ENCODE measurements around the gene NHLH1.

NHLH1 gene

DNA sequence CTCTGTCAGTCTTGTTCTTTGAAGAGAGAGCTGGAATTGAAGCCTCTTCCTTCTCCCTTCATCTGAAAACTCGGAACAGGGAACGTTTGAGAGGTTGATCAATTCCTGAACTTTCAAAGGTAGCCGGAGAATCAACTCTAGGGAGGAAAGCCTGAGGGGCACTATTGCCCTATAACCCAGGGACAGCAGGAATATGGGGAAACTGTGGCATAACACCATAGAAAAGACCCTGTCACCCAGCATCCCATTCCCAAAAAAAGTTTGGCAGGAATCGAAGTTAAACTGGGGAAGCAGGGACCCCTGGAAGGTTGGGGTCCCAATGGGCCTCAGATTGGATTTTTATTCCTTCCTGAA lies 5.1 kb upstream of the NHLH1 start:
- no peak for TF ChIP-seq CTCF (IDR thresholded peaks at IDR 0.05; ENCODE audit: borderline replicate concordance, control extremely low read depth, extremely low read depth, insufficient read depth, missing control alignments)
- in situ Hi-C loops (cut with MboI; ENCODE audit: low sequenced_read_pairs, unreplicated experiment): no loop called here
- no peak for DNase-seq (ENCODE audit: low spot score)

GRCh38 chr1:160362168-160362957 lies 4.5 kb upstream of the NHLH1 start:
- no peak for DNase-seq (ENCODE audit: low spot score)
- in situ Hi-C loops (cut with MboI; ENCODE audit: low sequenced_read_pairs, unreplicated experiment): no loop called here
- TF ChIP-seq CTCF (IDR thresholded peaks at IDR 0.05; ENCODE audit: borderline replicate concordance, control extremely low read depth, extremely low read depth, insufficient read depth, missing control alignments): no peak

GRCh38 chr1:160363010-160363409 lies 3.9 kb upstream of the NHLH1 start:
- no peak for DNase-seq (ENCODE audit: low spot score)

DNA sequence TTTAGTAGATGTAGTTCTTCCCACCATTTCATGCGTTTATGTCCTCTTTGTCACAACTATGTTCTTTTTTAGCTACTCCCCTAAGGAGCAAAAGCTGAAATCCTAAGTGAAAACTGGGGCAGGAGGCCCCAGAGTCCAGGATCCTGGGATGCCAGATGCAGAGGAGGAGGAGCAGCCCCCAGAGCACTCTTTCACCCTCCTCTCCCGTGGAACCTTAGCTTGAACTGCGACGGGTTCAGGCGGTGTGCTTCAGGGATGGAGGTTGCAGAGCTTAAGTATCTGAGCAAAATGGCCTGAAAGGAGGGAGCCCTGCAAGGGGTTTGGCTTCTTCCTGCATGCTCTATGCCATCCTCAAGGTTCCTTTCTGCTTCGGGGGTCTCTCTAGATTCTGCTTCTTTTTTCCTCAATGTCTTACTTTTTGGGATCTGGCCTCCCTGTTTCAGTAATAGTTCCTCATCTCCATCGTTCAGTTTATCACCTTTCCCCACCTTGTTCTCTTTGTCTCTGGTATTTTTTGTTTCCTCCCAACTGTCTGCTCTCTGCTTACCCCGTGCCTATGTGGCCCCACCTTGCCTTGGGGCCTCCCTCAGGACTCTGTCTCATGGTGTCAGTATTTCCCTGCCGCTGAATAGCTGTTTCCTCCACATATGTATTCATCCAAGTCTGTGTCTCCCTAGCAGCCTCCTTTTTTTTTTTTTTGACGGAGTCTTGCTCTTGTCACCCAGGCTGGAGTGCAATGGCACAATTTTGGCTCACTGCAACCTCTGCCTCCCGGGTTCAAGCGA lies 2.7 kb upstream of the NHLH1 start:
- DNase-seq (ENCODE audit: low spot score): no peak
- in situ Hi-C loops (cut with MboI; ENCODE audit: low sequenced_read_pairs, unreplicated experiment): no loop called here
- no peak for TF ChIP-seq CTCF (IDR thresholded peaks at IDR 0.05; ENCODE audit: borderline replicate concordance, control extremely low read depth, extremely low read depth, insufficient read depth, missing control alignments)

More at GRCh38 chr1:160363010-160363409, 3.9 kb upstream of the NHLH1 start:
- in situ Hi-C loops (cut with MboI; ENCODE audit: low sequenced_read_pairs, unreplicated experiment): no loop called here
- TF ChIP-seq CTCF (IDR thresholded peaks at IDR 0.05; ENCODE audit: borderline replicate concordance, control extremely low read depth, extremely low read depth, insufficient read depth, missing control alignments): no peak

- DNase-seq (ENCODE audit: low spot score): no peak
- in situ Hi-C loops (cut with MboI; ENCODE audit: low sequenced_read_pairs, unreplicated experiment): no loop called here
- no peak for TF ChIP-seq CTCF (IDR thresholded peaks at IDR 0.05; ENCODE audit: borderline replicate concordance, control extremely low read depth, extremely low read depth, insufficient read depth, missing control alignments)
Observed at GRCh38 chr1:160365325-160365724, 1.5 kb upstream of the NHLH1 start.

DNA sequence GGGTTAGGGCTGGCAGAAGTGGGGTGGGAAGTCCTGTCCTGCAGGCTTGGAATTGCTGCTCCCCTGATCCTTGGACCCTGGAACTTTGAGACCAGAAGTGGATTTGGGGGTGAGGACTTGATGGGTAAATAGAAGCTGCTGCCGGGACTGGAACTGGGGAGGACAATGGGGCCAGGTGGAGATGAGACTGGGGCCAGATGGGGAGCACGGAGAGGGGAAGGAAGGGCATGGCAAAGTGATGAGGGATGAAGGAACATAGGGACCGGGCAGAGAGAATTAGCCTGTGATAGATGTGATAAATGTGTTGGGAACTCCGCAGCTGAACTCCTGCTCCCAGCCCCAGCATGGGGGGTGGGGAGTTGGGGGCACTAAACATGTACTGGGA lies 637 bp downstream of the NHLH1 start:
- in situ Hi-C loops (cut with MboI; ENCODE audit: low sequenced_read_pairs, unreplicated experiment): no loop called here
- no peak for TF ChIP-seq CTCF (IDR thresholded peaks at IDR 0.05; ENCODE audit: borderline replicate concordance, control extremely low read depth, extremely low read depth, insufficient read depth, missing control alignments)
- no peak for DNase-seq (ENCODE audit: low spot score)

Measured in GM13976 (cell line).